Measurements from ENCODE around the gene WARS2.
A peak's percentile ranks its signal among the peaks of the same experiment; 100 is the strongest.
"Not testable (repeated sequence)": the region's sequence is repeated elsewhere in the genome, so short reads cannot be mapped to it uniquely, and the experiment has no call there.

Gene WARS2

DNA sequence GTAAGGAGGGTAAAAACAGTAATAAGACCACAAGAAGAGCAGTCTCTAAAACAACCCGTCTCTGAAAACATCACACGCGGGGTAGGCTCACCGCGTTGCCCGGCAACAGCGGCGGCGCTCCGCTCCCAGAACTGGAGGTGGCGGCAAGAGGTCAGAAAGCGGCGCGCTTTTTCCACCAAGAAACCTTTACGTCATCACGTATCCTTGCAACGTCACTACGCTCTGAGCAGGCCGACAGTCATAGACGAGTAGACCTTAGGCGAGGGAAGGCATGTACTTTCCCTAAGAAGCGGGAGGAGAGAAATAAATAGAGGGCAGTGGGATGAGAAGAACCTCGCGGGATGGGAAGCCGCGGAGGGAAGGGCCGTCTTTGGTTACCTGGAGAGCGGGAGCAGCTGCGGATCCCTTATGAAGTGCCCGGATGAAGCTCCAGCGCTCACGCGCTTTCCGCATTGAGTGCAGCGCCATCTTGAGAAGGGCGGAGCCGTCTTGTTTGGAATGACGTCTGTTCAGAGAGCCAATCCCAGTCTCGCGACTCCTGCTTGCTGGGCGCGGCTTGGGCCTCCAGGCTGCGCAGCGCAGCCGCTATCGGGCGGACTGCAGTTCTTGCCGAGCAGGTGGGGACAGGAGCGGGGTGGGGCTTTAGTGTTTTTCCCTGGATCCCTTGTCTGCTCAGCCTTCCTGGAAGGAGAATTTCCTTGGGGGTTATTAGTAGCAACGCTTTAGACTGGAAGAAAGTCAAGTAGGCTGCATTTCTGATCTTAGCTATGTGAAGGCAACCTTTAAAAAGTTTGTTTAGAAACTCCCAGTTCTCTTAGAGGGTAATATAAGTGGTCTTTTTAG, at the start of gene WARS2:
Gene WARS2, minus strand, starts transcription at position 477 of the 843 bp plus-strand sequence. Its CDS starts 9 bp downstream, at position 468.
- peak; percentile 66 for DNase-seq (ENCODE audit: low spot score)

DNA sequence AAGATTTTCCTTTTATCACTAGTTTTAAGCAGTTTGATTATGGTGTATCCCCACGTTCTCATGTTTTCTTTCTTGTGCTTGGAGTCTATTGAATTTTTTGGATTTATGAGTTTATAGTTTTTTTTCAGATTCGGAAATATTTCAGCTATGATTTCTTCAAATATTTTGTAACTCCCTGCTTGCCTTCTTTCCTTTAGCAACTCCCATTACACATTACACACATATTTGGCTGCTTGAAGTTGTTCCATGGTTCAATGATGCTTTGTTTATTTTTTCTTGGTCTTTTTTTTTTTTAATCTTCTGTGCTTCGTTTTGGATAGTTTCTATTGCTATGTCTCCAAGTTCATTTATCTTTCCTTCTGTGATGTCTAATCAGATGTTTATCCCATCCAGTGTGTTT, 48.5 kb upstream of the WARS2 start:
- no peak for DNase-seq (ENCODE audit: low spot score)

DNA sequence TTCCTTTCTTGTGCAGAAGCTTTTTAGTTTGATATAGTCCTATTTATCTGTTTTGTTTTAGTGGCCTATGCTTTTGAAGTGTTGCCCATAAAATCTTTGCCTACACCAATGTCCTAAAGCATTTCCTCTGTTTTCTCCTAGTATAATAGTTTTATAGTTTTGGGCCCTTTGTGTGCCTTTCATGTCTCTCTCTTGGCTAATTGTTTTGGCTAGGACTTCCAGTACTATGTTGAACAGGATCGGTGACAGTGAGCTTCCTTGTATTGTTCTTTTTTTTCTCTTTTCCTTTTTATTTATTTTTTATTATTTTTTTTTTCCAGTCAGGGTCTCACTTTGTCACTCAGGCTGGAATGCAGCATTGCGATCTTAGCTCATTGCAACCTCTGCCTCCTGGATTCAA, 47.0 kb upstream of the WARS2 start:
- no peak for DNase-seq (ENCODE audit: low spot score)

- no peak for DNase-seq (ENCODE audit: low spot score)
Observed at GRCh38 chr1:119186471-119186870, 46.0 kb upstream of the WARS2 start.

- DNase-seq (ENCODE audit: low spot score) = no peak
Observed at GRCh38 chr1:119184972-119185371, 44.5 kb upstream of the WARS2 start.

DNA sequence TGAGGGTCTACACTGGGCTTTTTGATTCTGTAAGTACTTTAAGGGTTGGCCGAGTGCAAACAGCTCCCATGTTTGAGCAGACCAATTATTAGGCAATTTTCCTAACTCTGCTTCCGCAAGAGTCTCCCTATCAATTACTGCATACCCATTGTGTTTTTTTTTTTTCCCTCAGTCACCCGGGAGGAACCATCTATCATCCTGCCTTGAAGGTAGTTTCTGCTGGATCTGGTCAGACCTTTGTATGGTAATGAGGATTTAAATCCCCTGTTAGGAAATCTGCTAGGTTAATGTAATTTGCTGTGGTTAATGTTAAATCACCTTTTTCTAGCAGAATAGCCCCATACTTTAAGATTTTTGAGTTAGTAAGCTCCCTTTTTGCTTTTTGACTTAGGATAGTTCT, 40.8 kb upstream of the WARS2 start:
- DNase-seq (ENCODE audit: low spot score) = no peak

GRCh38 chr1:119179051-119179450, 38.6 kb upstream of the WARS2 start:
- DNase-seq (ENCODE audit: low spot score) = no peak

GRCh38 chr1:119172927-119173326, 32.5 kb upstream of the WARS2 start:
- DNase-seq (ENCODE audit: low spot score) = not testable (repeated sequence)

DNA sequence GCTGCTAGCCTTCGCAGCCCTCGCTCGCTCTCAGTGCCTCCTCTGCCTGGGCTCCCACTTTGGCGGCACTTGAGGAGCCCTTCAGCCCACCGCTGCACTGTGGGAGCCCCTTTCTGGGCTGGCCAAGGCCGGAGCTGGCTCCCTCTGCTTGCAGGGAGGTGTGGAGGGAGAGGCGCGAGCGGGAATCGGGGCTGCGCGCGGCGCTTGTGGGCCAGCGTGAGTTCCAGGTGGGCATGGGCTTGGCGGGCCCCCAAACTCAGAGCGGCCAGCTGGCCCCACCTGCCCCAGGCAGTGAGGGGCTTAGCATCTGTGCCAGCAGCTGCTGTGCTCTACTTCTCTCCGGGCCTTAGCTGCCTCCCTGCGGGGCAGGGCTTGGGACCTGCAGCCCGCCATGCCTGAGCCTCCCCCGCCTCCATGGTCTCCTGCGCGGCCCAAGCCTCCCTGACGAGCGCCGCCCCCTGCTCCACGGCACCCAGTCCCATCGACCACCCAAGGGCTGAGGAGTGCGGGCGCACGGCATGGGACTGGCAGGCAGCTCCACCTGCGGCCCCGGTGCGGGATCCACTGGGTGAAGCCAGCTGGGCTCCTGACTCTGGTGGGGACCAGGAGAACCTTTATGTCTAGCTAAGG, 31.0 kb upstream of the WARS2 start:
- not testable (repeated sequence) for DNase-seq (ENCODE audit: low spot score)

GRCh38 chr1:119163396-119163795, 22.9 kb upstream of the WARS2 start:
- no peak for DNase-seq (ENCODE audit: low spot score)

DNA sequence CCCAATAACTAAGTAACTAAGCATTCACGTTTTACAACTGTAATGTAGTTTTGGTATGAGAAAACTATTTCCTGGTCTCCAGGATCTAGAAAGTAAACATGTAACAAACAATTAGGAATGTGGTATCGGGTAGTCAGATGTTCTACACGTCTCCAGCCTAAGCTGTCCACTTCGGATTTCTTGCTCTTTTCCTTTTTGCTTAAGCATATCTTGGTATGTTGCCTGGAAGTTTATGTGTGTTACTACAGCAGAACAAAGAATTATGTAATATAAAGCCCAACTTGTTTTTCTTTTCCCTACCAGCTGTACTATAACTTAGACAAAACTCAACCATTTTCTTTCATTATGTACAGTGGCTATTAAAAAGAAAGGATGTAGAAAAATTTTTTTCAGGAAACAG, 20.4 kb upstream of the WARS2 start:
- DNase-seq (ENCODE audit: low spot score) = no peak

GRCh38 chr1:119160409-119160808, 20.0 kb upstream of the WARS2 start:
- DNase-seq (ENCODE audit: low spot score) = no peak

GRCh38 chr1:119159966-119160365, 19.5 kb upstream of the WARS2 start:
- no peak for DNase-seq (ENCODE audit: low spot score)

GRCh38 chr1:119159111-119159510, 18.7 kb upstream of the WARS2 start:
- DNase-seq (ENCODE audit: low spot score) = no peak

- DNase-seq (ENCODE audit: low spot score) = not testable (repeated sequence)
Observed at GRCh38 chr1:119156761-119157160, 16.3 kb upstream of the WARS2 start.

DNA sequence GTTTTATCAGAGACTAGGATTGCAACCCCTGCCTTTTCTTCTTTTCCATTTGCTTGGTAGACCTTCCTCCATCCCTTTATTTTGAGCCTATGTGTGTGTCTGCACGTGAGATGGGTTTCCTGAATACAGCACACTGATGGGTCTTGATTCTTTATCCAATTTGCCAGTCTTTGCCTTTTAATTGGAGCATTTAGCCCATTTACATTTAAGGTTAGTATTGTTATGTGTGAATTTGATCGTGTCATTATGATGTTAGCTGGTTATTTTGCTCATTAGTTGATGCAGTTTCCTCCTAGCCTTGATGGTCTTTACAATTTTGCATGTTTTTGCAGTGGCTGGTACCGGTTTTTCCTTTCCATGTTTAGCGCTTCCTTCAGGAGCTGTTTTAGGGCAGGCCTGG, 14.6 kb upstream of the WARS2 start:
- not testable (repeated sequence) for DNase-seq (ENCODE audit: low spot score)

GRCh38 chr1:119150150-119150549, 9.7 kb upstream of the WARS2 start:
- DNase-seq (ENCODE audit: low spot score) = no peak

DNA sequence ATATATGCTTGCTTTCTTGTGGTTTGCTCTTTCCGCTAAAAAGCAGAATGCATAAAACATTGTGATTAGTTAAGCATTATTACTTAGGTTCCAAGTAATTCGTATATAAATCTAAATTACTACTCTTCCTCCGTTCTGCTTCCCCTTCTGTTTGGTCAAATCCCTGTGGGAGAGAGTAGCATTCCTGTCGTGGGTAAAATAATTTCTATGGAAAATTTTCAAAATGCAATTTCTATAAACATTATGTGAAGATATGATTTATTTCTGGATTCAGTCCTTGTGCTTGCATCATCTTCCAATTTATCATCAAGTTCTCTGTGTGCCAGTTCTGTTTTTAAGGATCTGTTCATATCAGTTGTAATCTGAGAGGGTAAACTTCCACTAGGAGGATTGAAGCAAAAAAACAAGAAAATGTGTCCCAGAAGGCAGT, 7.2 kb upstream of the WARS2 start:
- no peak for DNase-seq (ENCODE audit: low spot score)

- DNase-seq (ENCODE audit: low spot score) = no peak
Observed at GRCh38 chr1:119146466-119146865, 6.0 kb upstream of the WARS2 start.

DNA sequence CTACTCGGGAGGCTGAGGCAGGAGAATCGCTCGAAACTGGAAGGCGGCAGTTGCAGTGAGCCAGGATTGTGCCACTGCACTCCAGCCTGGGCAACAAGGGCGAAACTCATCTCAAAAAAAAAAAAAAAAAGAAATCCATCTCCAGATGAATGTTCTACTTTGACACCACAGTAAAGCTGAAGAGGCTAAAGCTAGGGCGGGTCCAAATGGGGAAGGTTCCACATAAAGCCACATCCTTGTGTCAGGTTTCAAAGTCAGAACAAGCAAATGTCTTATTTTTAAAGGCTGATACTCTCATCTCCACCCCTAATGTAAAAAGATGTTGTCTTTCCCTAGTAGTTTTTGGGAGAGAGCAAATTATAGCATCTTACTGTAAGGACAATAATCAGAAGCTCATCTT, 4.4 kb upstream of the WARS2 start:
- DNase-seq (ENCODE audit: low spot score) = no peak

DNA sequence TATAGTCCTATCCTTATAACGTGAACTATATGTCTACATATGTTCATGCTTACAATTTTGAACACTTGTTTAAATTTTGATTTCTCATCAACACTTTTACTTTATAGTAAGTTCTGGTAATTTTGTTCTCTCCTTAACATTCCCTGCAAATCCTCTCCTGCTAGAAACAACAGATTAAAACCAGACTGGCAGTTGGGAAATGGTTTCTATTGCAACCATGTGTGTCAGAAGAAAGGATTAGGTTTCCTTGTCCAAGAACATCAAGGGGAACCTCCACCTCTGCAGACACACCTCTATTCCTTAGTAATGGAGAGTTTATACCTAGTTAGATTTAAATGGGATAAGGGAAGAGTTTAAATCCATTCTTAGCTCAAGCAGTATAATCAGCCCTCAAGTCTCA, 3.3 kb upstream of the WARS2 start:
- no peak for DNase-seq (ENCODE audit: low spot score)

GRCh38 chr1:119141660-119142059, 1.2 kb upstream of the WARS2 start:
- no peak for DNase-seq (ENCODE audit: low spot score)

GRCh38 chr1:119141020-119141424, 569 bp upstream of the WARS2 start:
- DNase-seq (ENCODE audit: low spot score) = no peak

DNA sequence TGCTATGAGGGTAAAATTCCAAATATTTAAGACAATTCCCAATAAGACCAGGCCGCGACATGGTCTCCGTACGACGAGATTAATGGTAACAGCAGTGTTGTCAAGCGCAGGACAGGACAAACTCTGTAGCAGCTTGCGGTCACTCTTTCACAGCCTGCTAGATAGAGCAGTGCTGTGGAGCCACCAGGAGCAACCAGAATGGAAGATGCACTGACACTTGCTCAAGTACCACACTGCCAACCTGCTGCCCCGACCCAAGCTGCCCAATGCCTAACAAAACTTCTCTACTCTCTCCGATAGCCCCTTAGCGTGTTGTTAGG, 636 bp downstream of the WARS2 start:
- no peak for DNase-seq (ENCODE audit: low spot score)
